Vagina (tissue), 2 donors: ENCODE measurements around the gene RHOD. TPM values are rescaled to one million over a fixed set of nuclear protein-coding genes. Genes with fewer than 3 reads are reported as not detected.

Experiments used
- DNase-seq, 2 donors: peaks; one replicate each; pipeline ENCODE4 v3.0.0-alpha.2; 2017; ENCODE audit errors: extremely low spot score in 2 of 2
- H3K27ac ChIP-seq: fragments of 200-600 bp; sonication (generic); one replicate; pipeline ENCODE4 v1.5.1; 2019
- H3K27me3 ChIP-seq: fragments of 200-600 bp; sonication (generic); one replicate; pipeline ENCODE4 v1.5.1; 2019
- H3K36me3 ChIP-seq, 2 donors: fragments of 200-600 bp; sonication (generic); one replicate each; pipeline ENCODE4 v1.5.1; 2017 to 2019
- H3K4me1 ChIP-seq: fragments of 200-600 bp; sonication (generic); one replicate; pipeline ENCODE4 v1.5.1; 2019
- H3K4me3 ChIP-seq, 2 donors: fragments of 200-600 bp; sonication (generic); 1 replicate in 1 of 2; 2 replicates in 1 of 2; pipeline ENCODE4 v1.5.1; 2016 to 2019
- H3K9me3 ChIP-seq: fragments of 200-600 bp; sonication (generic); one replicate; pipeline ENCODE4 v1.5.1; 2019
- CTCF ChIP-seq, 3 experiments: fragments of 450-650 bp in 2 of 3; fragments of 200-600 bp in 1 of 3; sonication (generic) in 1 of 3; IDR thresholded peaks; one replicate each; pipeline ENCODE4 v1.5.1; 2017 to 2019; ENCODE audit warnings: antibody characterized with exemption in 3 of 3, mild to moderate bottlenecking in 2 of 3, moderate library complexity in 2 of 3
- POLR2A ChIP-seq, 2 donors: fragments of 450-650 bp; IDR thresholded peaks; one replicate each; pipeline ENCODE4 v1.6.1; 2017; ENCODE audit warnings: antibody characterized with exemption in 2 of 2, mild to moderate bottlenecking in 2 of 2, moderate library complexity in 2 of 2
- POLR2AphosphoS5 ChIP-seq, 2 donors: sonication (generic); formaldehyde crosslinking; IDR thresholded peaks; one replicate each; pipeline ENCODE4 v1.9.0; 2017; ENCODE audit warnings: antibody characterized with exemption in 2 of 2, mild to moderate bottlenecking in 2 of 2, low read depth in 1 of 2; ENCODE audit not compliant: insufficient read depth in 1 of 2
- intact Hi-C: fragments of 100-400 bp; cut with DNase I; formaldehyde crosslinking; loops from one replicate; pipeline ENCODE4 v1.15.1; 2023
- microRNA-seq: library from miRNA; unstranded; fragments of <30 nt; microRNA quantifications from one replicate; pipeline ENCODE4, GENCODE V29; 2017; ENCODE audit warnings: borderline number of aligned reads, borderline replicate concordance
- total RNA-seq: library from RNA; depleted of rRNA; stranded (reverse); fragments of >200 nt; gene quantifications from one replicate; pipeline ENCODE4 v1.2.3, GENCODE V29; 2016

RHOD gene
- total RNA-seq, 1 donor from 2014 or later = 26.5 TPM

GRCh38 chr11:67120881-67121710 lies 64.4 kb downstream of the RHOD start:
- intact Hi-C loops = no loop called here
- Histone ChIP-seq H3K9me3 (no peaks in the 10 kb centered on the region), H3K4me3 (peak overlapping the region; percentile 86 to 99), H3K4me1 (peaks cover 40% of the 10 kb centered on the region), H3K36me3 (no peaks in the 10 kb centered on the region), H3K27ac (peak overlapping the region; percentile 96), H3K27me3 (no peaks in the 10 kb centered on the region)
- TF ChIP-seq POLR2A (IDR thresholded peaks at IDR 0.05) (no peak), CTCF (IDR thresholded peaks at IDR 0.05) (no peak), POLR2AphosphoS5 (IDR thresholded peaks at IDR 0.05; ENCODE audit: insufficient read depth in 1 of 2, low read depth in 1 of 2) (no peak)
- no peak for DNase-seq

Small RNA genes within 50 kb of the gene (microRNA-seq; reads per million reads assigned to microRNA genes)
- gene MIR6860 = not detected

Other genes with a start within 250 kb of the RHOD start
- 23.6 TPM for gene RCE1, start 213.4 kb upstream of the RHOD start, total RNA-seq
- 8.1 TPM for gene LRFN4, start 199.8 kb upstream of the RHOD start, total RNA-seq
- gene PC, start 98.5 kb upstream of the RHOD start, total RNA-seq = 34.1 TPM
- not detected for gene C11orf86, start 81.5 kb upstream of the RHOD start, total RNA-seq
- 0.49 TPM for gene SYT12, start 33.7 kb upstream of the RHOD start, total RNA-seq
- 51.8 TPM for gene KDM2A, start 62.4 kb downstream of the RHOD start, total RNA-seq
- 100 TPM for gene GRK2, start 209.6 kb downstream of the RHOD start, total RNA-seq
- gene ANKRD13D, start 232.5 kb downstream of the RHOD start, total RNA-seq = 62.9 TPM
- gene SSH3, start 246.7 kb downstream of the RHOD start, total RNA-seq = 98.0 TPM